HG02642 (cell line): ENCODE data around the gene TSPAN9.

ENCODE experiments used
- ATAC-seq: cut with Tn5 transposase; IDR thresholded peaks from one replicate; pipeline ENCODE4 v1.9.1; 2021; ENCODE audit warnings: mild to moderate bottlenecking; ENCODE audit not compliant: unreplicated experiment, poor library complexity

Gene TSPAN9

GRCh38 chr12:3073438-3074250 lies 3.5 kb upstream of the TSPAN9 start:
- ATAC-seq, result no peak

- ATAC-seq, result no peak
These were observed 1.9 kb upstream of the TSPAN9 start for GRCh38 chr12:3075315-3075714.

- no peak for ATAC-seq
These were observed 448 bp downstream of the TSPAN9 start for GRCh38 chr12:3077572-3078081.

- no peak for ATAC-seq
These were observed 1.1 kb downstream of the TSPAN9 start for GRCh38 chr12:3078086-3078820.

GRCh38 chr12:3081091-3081490 lies 3.9 kb downstream of the TSPAN9 start:
- no peak for ATAC-seq

- ATAC-seq, result no peak
These were observed 4.7 kb downstream of the TSPAN9 start for GRCh38 chr12:3081886-3082285.

- no peak for ATAC-seq
These were observed 6.2 kb downstream of the TSPAN9 start for GRCh38 chr12:3083241-3083920.

GRCh38 chr12:3083921-3084347 lies 6.8 kb downstream of the TSPAN9 start:
- no peak for ATAC-seq

GRCh38 chr12:3084742-3085141 lies 7.6 kb downstream of the TSPAN9 start:
- no peak for ATAC-seq

- no peak for ATAC-seq
These were observed 8.4 kb downstream of the TSPAN9 start for GRCh38 chr12:3085341-3086139.

GRCh38 chr12:3086211-3086610 lies 9.0 kb downstream of the TSPAN9 start:
- ATAC-seq, result no peak

- no peak for ATAC-seq
These were observed 9.6 kb downstream of the TSPAN9 start for GRCh38 chr12:3086729-3087323.

GRCh38 chr12:3087758-3088650 lies 10.8 kb downstream of the TSPAN9 start:
- no peak for ATAC-seq

GRCh38 chr12:3089588-3089987 lies 12.4 kb downstream of the TSPAN9 start:
- ATAC-seq, result no peak

- ATAC-seq, result no peak
These were observed 13.3 kb downstream of the TSPAN9 start for GRCh38 chr12:3090240-3091037.

GRCh38 chr12:3091038-3091319 lies 13.8 kb downstream of the TSPAN9 start:
- no peak for ATAC-seq

- ATAC-seq, result no peak
These were observed 14.4 kb downstream of the TSPAN9 start for GRCh38 chr12:3091382-3092241.
